Adipose tissue (tissue), 3 donors: Measurements from ENCODE around the gene COG6. TPM values are rescaled to one million over a fixed set of nuclear protein-coding genes. Genes with fewer than 3 reads are reported as not detected.

Experiments used
- H3K27ac ChIP-seq: one replicate; pipeline ENCODE4 v1.5.1; 2013; ENCODE audit warnings: low read depth, low read length
- WGBS, 3 donors: extraction: QIAGEN DNeasy Blood & Tissue Kit; methylation state at CpG; one replicate each; pipeline ENCODE4 v1.1.7; 2013; 5-methylcytosine and 5-hydroxymethylcytosine counted together
- polyA plus RNA-seq, 3 donors: library from polyadenylated mRNA; stranded (reverse); fragments of 200-250 nt; gene quantifications; one replicate each; pipeline ENCODE4 v1.2.3, GENCODE V29; 2013
- donor health status: healthy with polysubstance abuse.
- donor health status: Bipolar disorder and iron deficiency.
- donor health status: healthy.

COG6 gene
- polyA plus RNA-seq, 3 donors = 6.2 to 12.8 (median 8.3) TPM

DNA sequence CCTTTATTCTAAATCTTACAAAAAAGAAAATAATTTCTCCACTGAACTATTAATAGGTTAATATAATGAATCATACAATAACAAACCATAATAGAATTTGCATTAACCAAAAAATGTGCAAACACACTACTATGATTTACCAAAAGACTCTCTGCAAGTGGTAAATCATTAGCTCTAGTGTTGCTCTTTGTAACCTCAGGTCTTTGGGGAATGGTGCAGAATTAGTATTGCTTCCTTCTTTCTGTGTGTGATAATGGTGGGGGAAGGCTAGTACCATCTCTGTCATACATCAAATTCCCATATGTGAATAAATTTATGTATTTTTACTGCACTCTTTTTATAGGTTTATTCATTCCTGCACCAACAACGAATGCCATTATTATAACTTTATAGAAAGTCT, 105.1 kb downstream of the COG6 start:
- WGBS, 3 donors = 70 to 78% (median 76%) methylated on average over 1 of the region's 1 CpG
- H3K27ac ChIP-seq = no peak overlapping the region

- WGBS, 3 donors = 26 to 67% (median 38%) methylated on average over 2 of the region's 2 CpGs
- no peak overlapping the region for H3K27ac ChIP-seq
Measured at GRCh38 chr13:39765801-39766463, 110.5 kb downstream of the COG6 start.

GRCh38 chr13:39766464-39767158, 111.1 kb downstream of the COG6 start:
- no peak overlapping the region for H3K27ac ChIP-seq
- 58 to 89% (median 58%) methylated on average over 2 of the region's 2 CpGs for WGBS, 3 donors

GRCh38 chr13:39767791-39768517, 112.5 kb downstream of the COG6 start:
- H3K27ac ChIP-seq = no peak overlapping the region
- WGBS, 3 donors = 59 to 81% (median 66%) methylated on average over 3 of the region's 3 CpGs

DNA sequence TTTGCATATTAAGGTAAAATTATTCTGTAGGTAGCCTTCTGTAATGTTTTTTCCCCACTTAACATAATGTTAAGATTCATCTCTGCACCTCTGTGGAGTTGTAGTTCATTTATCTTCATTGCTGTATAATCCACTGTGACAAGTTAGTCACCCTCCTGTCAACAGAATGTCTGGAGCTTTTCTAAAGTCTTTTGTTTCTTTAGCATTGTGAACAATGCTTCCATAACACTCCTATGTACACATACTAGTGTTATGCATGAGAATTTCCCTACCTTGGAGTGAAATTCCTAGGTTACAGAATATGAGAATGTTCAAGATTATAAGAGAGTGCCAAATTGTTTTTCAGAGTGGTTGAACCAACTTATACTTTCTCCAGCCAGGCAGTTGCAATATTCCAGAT, 113.5 kb downstream of the COG6 start:
- H3K27ac ChIP-seq = no peak overlapping the region

DNA sequence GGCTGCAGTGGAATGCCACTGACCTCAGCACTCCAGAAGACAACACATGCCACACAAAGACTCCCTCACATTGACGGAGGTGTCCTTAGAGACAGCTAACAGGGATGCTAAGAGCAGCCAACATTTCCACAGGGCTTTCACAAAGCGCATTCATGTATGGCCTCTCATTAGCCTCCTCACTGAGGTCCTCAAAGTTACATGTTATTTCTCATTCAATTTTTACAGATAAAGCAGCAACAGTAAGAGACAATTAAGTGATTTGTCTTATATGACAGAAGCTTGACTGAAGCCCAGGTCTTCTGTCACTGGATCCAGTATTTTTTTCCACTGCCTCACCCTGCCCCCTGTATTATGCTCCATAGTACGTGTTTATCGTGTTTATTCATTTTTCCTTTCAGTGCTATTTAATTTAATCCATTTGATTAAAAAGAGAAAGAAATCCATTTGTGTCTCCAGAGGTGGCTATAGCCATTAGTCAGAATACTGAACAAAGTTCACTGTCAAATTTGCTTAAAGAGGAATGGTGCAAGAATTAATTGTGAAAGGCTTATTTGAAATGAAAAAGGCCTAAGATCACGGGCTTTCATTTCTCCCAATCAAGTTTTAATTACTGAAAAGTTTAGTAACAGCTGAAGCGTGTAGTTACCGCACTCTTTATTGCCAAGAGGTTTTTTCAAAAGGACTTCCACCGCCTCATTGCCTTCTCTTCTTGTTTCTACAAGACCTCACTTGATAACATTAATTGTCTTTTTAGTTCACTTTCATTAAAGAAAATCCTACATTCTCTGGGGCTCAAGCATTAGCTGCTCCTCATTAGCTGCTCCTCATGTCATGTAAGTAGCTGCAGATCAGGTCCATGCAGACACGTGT, 115.0 kb downstream of the COG6 start:
- no peak overlapping the region for H3K27ac ChIP-seq
- 75 to 87% (median 75%) methylated on average over 9 of the region's 9 CpGs for WGBS, 3 donors

GRCh38 chr13:39773833-39774232, 118.4 kb downstream of the COG6 start:
- 66 to 73% (median 70%) methylated on average over 4 of the region's 4 CpGs for WGBS, 3 donors
- no peak overlapping the region for H3K27ac ChIP-seq

GRCh38 chr13:39776439-39776838, 121.0 kb downstream of the COG6 start:
- WGBS, 3 donors = 72 to 78% (median 77%) methylated on average over 3 of the region's 3 CpGs
- no peak overlapping the region for H3K27ac ChIP-seq

GRCh38 chr13:39777021-39777420, 121.6 kb downstream of the COG6 start:
- no peak overlapping the region for H3K27ac ChIP-seq

GRCh38 chr13:39777527-39778061, 122.1 kb downstream of the COG6 start:
- 70 to 88% (median 76%) methylated on average over 2 of the region's 2 CpGs for WGBS, 3 donors

More at GRCh38 chr13:39777021-39777420, 121.6 kb downstream of the COG6 start:
- 92 to 100% (median 96%) methylated on average over 1 of the region's 1 CpG for WGBS, 3 donors

GRCh38 chr13:39779337-39780265, 124.1 kb downstream of the COG6 start:
- 65 to 81% (median 69%) methylated on average over 8 of the region's 8 CpGs for WGBS, 3 donors
- H3K27ac ChIP-seq = no peak overlapping the region

More at GRCh38 chr13:39777527-39778061, 122.1 kb downstream of the COG6 start:
- no peak overlapping the region for H3K27ac ChIP-seq

GRCh38 chr13:39780711-39781110, 125.2 kb downstream of the COG6 start:
- no peak overlapping the region for H3K27ac ChIP-seq
- WGBS, 3 donors = 63 to 78% (median 77%) methylated on average over 6 of the region's 6 CpGs

DNA sequence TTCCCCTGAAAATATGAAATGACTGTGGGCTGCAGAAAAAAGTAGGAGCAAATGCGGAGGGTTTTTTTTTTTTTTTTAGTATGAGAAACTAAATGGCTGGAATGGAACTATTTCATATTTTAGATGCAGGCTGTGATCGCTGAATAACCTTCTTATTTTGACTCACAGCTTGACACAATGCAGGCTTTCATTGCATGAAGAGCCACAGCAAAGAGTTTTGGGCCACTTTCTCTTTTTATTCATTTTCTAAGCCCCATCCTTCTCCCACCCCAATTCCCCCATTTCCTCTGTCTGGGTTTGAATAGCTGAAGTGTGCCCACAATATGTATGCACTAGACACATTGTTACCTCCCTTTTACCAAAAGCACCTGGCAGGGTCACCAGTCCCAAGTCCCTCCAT, 125.9 kb downstream of the COG6 start:
- no peak overlapping the region for H3K27ac ChIP-seq
- WGBS, 3 donors = 72 to 87% (median 82%) methylated on average over 2 of the region's 2 CpGs

GRCh38 chr13:39783051-39783450, 127.6 kb downstream of the COG6 start:
- WGBS, 3 donors = 74 to 90% (median 80%) methylated on average over 1 of the region's 1 CpG

DNA sequence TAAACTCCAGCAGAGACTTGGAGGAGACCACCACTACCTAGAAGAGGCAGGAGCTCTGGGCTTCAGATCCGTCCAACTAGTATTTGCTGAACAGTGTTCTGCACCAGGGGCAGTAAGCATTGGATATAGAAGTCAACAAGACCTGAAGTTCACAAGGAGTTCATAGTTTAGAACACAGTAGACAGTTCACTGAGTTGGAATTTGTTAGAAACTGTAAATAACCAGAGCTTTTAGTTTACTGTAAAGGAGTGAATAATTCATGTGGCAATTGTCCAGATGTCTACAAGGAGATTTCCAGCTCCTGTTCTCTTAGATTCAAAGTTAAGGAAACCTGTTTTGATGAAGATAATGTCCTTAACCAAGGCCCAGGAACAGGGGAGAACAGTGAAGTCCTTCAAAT, 128.9 kb downstream of the COG6 start:
- 93 to 100% (median 98%) methylated on average over 1 of the region's 1 CpG for WGBS, 3 donors

More at GRCh38 chr13:39783051-39783450, 127.6 kb downstream of the COG6 start:
- H3K27ac ChIP-seq = no peak overlapping the region

DNA sequence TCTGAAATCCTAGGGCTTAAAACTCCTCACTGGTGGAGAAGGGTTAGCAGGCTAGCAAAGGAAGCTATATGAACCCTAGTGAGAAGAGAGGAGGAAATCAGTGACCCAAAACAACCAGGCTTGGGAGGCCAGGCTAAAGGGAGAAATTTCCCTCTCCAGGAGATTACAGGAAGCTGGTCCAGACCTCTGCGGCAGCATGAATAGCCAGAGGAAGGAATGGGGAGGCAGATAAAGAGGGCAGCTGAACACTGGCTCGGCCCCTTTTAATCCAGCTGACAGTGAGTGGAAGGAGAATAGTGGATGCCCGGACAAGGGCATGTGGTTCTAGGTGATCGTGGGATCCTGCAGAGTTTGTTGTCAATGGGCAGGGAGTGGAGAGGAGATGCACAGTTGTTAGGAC, 130.6 kb downstream of the COG6 start:
- H3K27ac ChIP-seq = no peak overlapping the region
- WGBS, 3 donors = 51 to 79% (median 55%) methylated on average over 4 of the region's 4 CpGs

More for the DNA sequence above, 128.9 kb downstream of the COG6 start:
- no peak overlapping the region for H3K27ac ChIP-seq

DNA sequence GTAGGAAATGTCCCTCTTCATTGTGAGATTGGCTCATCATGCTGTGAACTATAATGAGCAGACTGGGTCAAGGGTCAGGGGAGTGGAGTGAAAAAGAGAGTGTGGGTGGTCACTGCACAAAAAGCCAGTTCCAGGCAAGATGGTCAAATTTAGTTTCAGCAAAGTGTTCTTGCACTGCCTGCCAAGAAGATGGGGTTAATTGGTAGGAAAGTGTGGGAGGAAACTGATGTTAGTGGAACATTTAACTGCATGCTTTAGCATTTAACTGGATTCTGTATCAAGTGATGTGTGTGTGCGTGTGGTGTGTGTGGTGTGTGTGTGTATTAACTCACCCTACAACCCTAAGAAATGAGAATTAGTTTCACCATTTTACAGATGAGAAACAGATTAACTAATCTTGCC, 131.6 kb downstream of the COG6 start:
- WGBS, 3 donors = 54 to 79% (median 68%) methylated on average over 1 of the region's 1 CpG
- no peak overlapping the region for H3K27ac ChIP-seq
